AG09319 (cell line): ENCODE data around the gene RBFA.
"Not testable (repeated sequence)": the region's sequence is repeated elsewhere in the genome, so short reads cannot be mapped to it uniquely, and the experiment has no call there.

Experiments
- DNase-seq: peaks from one replicate; pipeline ENCODE4 v3.0.0-alpha.2; 2010; ENCODE audit warnings: low read depth; ENCODE audit errors: extremely low read depth
- CTCF ChIP-seq: IDR thresholded peaks from 2 replicates; pipeline ENCODE4 v1.5.1; 2011; ENCODE audit warnings: low read depth, mild to moderate bottlenecking, inconsistent platforms, low read length, moderate library complexity

RBFA gene

GRCh38 chr18:79989195-79989497 lies 45.1 kb upstream of the RBFA start:
- DNase-seq = no peak
- TF ChIP-seq CTCF = no peak

- no peak for TF ChIP-seq CTCF
Observed at GRCh38 chr18:79991494-79991893, 42.7 kb upstream of the RBFA start.

GRCh38 chr18:79999701-80000100 lies 34.5 kb upstream of the RBFA start:
- DNase-seq = not testable (repeated sequence)

More at GRCh38 chr18:79991494-79991893, 42.7 kb upstream of the RBFA start:
- DNase-seq = no peak

GRCh38 chr18:80000877-80001276 lies 33.4 kb upstream of the RBFA start:
- no peak for DNase-seq
- TF ChIP-seq CTCF = no peak

GRCh38 chr18:80002468-80002867 lies 31.8 kb upstream of the RBFA start:
- no peak for DNase-seq
- TF ChIP-seq CTCF = no peak

- no peak for DNase-seq
- TF ChIP-seq CTCF = no peak
Observed at GRCh38 chr18:80004600-80005342, 29.5 kb upstream of the RBFA start.

- no peak for DNase-seq
Observed at GRCh38 chr18:80006724-80007123, 27.5 kb upstream of the RBFA start.

More at GRCh38 chr18:80006724-80007123, 27.5 kb upstream of the RBFA start:
- no peak for TF ChIP-seq CTCF
